Progenitor cell of endocrine pancreas (in vitro differentiated cells): ENCODE results near the gene OGA. TPM values are rescaled to one million over a fixed set of nuclear protein-coding genes. Genes with fewer than 3 reads are reported as not detected.

ENCODE experiments used
- DNase-seq: peaks from one replicate; pipeline ENCODE4 v3.0.0; 2021; ENCODE audit warnings: low spot score; ENCODE audit not compliant: unreplicated experiment
- H3K27ac Mint-ChIP-seq: 2 replicates; pipeline ENCODE4 v1.8.0; 2021; ENCODE audit warnings: mild to moderate bottlenecking, moderate library complexity, mixed read lengths
- H3K27me3 Mint-ChIP-seq: 2 replicates; pipeline ENCODE4 v1.8.0; 2021; ENCODE audit warnings: mixed read lengths
- H3K36me3 Mint-ChIP-seq: 2 replicates; pipeline ENCODE4 v1.8.0; 2022; ENCODE audit warnings: mixed read lengths; ENCODE audit not compliant: insufficient read depth
- H3K4me1 Mint-ChIP-seq: 2 replicates; pipeline ENCODE4 v1.8.0; 2021; ENCODE audit warnings: low read depth, mixed read lengths
- H3K4me3 Mint-ChIP-seq: 2 replicates; pipeline ENCODE4 v1.8.0; 2021; ENCODE audit warnings: low read depth, mild to moderate bottlenecking, moderate library complexity, mixed read lengths
- H3K9me3 Mint-ChIP-seq: 2 replicates; pipeline ENCODE4 v1.8.0; 2021; ENCODE audit warnings: low read depth, mixed read lengths
- CTCF ChIP-seq: fragments of 200-600 bp; sonication (generic); IDR thresholded peaks from one replicate; pipeline ENCODE4 v1.5.0; 2021; ENCODE audit warnings: antibody characterized with exemption, mild to moderate bottlenecking; ENCODE audit not compliant: unreplicated experiment
- total RNA-seq: library from RNA; stranded (reverse); gene quantifications from 2 replicates; pipeline ENCODE4 v1.2.1, GENCODE V29; 2021

OGA gene
- total RNA-seq, 1 donor from 2014 or later: 148 TPM

- peak overlapping the region; percentile 93 for H3K27ac Mint-ChIP-seq
- no peak for TF ChIP-seq CTCF
- peak overlapping the region; percentile 76 for H3K4me3 Mint-ChIP-seq
- H3K4me1 Mint-ChIP-seq: peaks cover 11% of the 10 kb centered on the region
- no peaks in the 10 kb centered on the region for H3K27me3 Mint-ChIP-seq
- H3K36me3 Mint-ChIP-seq: no peaks in the 10 kb centered on the region
- peak; percentile 43 for DNase-seq
- no peaks in the 10 kb centered on the region for H3K9me3 Mint-ChIP-seq
These were observed 11.5 kb upstream of the OGA start for GRCh38 chr10:101829561-101830315.

- no peaks in the 10 kb centered on the region for H3K27me3 Mint-ChIP-seq
- no peak overlapping the region for H3K27ac Mint-ChIP-seq
- DNase-seq: no peak
- peaks cover 11% of the 10 kb centered on the region for H3K4me1 Mint-ChIP-seq
- no peak for TF ChIP-seq CTCF
- no peaks in the 10 kb centered on the region for H3K9me3 Mint-ChIP-seq
- H3K4me3 Mint-ChIP-seq: no peak overlapping the region
- no peaks in the 10 kb centered on the region for H3K36me3 Mint-ChIP-seq
These were observed 10.7 kb upstream of the OGA start for GRCh38 chr10:101828766-101829551.

GRCh38 chr10:101827919-101828600 is 9.8 kb upstream of the OGA start:
- no peak for DNase-seq
- TF ChIP-seq CTCF: no peak
- Mint-ChIP-seq H3K9me3 (no peaks in the 10 kb centered on the region), H3K4me1 (peaks cover 11% of the 10 kb centered on the region), H3K36me3 (no peaks in the 10 kb centered on the region), H3K4me3 (no peak overlapping the region), H3K27ac (no peak overlapping the region), H3K27me3 (no peaks in the 10 kb centered on the region)

- Mint-ChIP-seq H3K4me3 (no peak overlapping the region), H3K9me3 (no peaks in the 10 kb centered on the region), H3K36me3 (peaks cover under 1% of the 10 kb centered on the region), H3K27me3 (no peaks in the 10 kb centered on the region), H3K27ac (no peak overlapping the region), H3K4me1 (peaks cover 11% of the 10 kb centered on the region)
- no peak for DNase-seq
- TF ChIP-seq CTCF: no peak
These were observed 8.7 kb upstream of the OGA start for GRCh38 chr10:101826852-101827434.

- H3K36me3 Mint-ChIP-seq: peaks cover 2% of the 10 kb centered on the region
- no peak overlapping the region for H3K4me3 Mint-ChIP-seq
- no peaks in the 10 kb centered on the region for H3K9me3 Mint-ChIP-seq
- H3K27me3 Mint-ChIP-seq: no peaks in the 10 kb centered on the region
- no peak overlapping the region for H3K27ac Mint-ChIP-seq
- DNase-seq: no peak
- no peak for TF ChIP-seq CTCF
- H3K4me1 Mint-ChIP-seq: peaks cover under 1% of the 10 kb centered on the region
These were observed 6.5 kb upstream of the OGA start for GRCh38 chr10:101824736-101825135.
